Neuronal stem cell (in vitro differentiated cells): ENCODE data around the gene TULP4.

Experiments
- DNase-seq: peaks from one replicate; pipeline ENCODE4 v3.0.0-alpha.2; 2013; ENCODE audit warnings: low spot score
- H2AFZ ChIP-seq: one replicate; pipeline ENCODE4 v1.6.1; 2013; ENCODE audit warnings: mild to moderate bottlenecking, low read length, inconsistent platforms
- H2AK5ac ChIP-seq: 2 replicates; pipeline ENCODE4 v1.6.1; 2013; ENCODE audit warnings: low read depth, mild to moderate bottlenecking, inconsistent platforms, low read length, moderate library complexity, mixed read lengths
- H2BK120ac ChIP-seq: 2 replicates; pipeline ENCODE4 v1.6.1; 2013; ENCODE audit warnings: low read depth, mild to moderate bottlenecking, inconsistent platforms, low read length, moderate library complexity, mixed read lengths
- H2BK12ac ChIP-seq: one replicate; pipeline ENCODE4 v1.6.1; 2013; ENCODE audit warnings: low read length, inconsistent platforms
- H2BK15ac ChIP-seq: 2 replicates; pipeline ENCODE4 v1.6.1; 2013; ENCODE audit warnings: mild to moderate bottlenecking, low read length, inconsistent platforms, mixed read lengths
- H2BK5ac ChIP-seq: one replicate; pipeline ENCODE4 v1.6.1; 2013; ENCODE audit warnings: inconsistent platforms, mild to moderate bottlenecking, low read length, moderate library complexity
- H3K14ac ChIP-seq: one replicate; pipeline ENCODE4 v1.6.1; 2013; ENCODE audit warnings: low read length, inconsistent platforms
- H3K18ac ChIP-seq: 2 replicates; pipeline ENCODE4 v1.6.1; 2013; ENCODE audit warnings: low read length, inconsistent platforms
- H3K23ac ChIP-seq: 2 replicates; pipeline ENCODE4 v1.6.1; 2013; ENCODE audit warnings: low read depth, mild to moderate bottlenecking, mixed read lengths, low read length, inconsistent platforms; ENCODE audit not compliant: poor library complexity
- H3K27ac ChIP-seq: replicated peaks from 3 replicates; pipeline ENCODE4 v1.5.1; 2013; ENCODE audit warnings: low read length, inconsistent platforms
- H3K27me3 ChIP-seq, 3 experiments: 2 replicates each; pipeline ENCODE4 v1.6.1; 2013; ENCODE audit warnings: low read length in 3 of 3, mild to moderate bottlenecking in 2 of 3, inconsistent platforms in 1 of 3, low read depth in 1 of 3, mixed read lengths in 1 of 3, moderate library complexity in 1 of 3; ENCODE audit not compliant: control insufficient read depth in 3 of 3, insufficient read depth in 3 of 3
- H3K36me3 ChIP-seq, 2 donors: replicated peaks in 1 of 2; 2 replicates each; pipeline ENCODE4 v1.6.1; 2013; ENCODE audit warnings: low read length in 2 of 2; ENCODE audit not compliant: control insufficient read depth in 2 of 2, insufficient read depth in 2 of 2
- H3K4ac ChIP-seq: 2 replicates; pipeline ENCODE4 v1.6.1; 2013; ENCODE audit warnings: inconsistent platforms, mild to moderate bottlenecking, low read length, moderate library complexity
- H3K4me1 ChIP-seq, 2 donors: 1 replicate in 1 of 2; 2 replicates in 1 of 2; pipeline ENCODE4 v1.6.1; 2013; ENCODE audit warnings: low read length in 2 of 2, low read depth in 1 of 2; ENCODE audit not compliant: control insufficient read depth in 2 of 2, insufficient read depth in 1 of 2
- H3K4me2 ChIP-seq: one replicate; pipeline ENCODE4 v1.6.1; 2013; ENCODE audit warnings: mild to moderate bottlenecking, low read length, inconsistent platforms; ENCODE audit not compliant: insufficient read depth, poor library complexity, severe bottlenecking
- H3K4me3 ChIP-seq, 2 donors: 2 replicates each; pipeline ENCODE4 v1.5.1; 2013; ENCODE audit warnings: low read length in 2 of 2, mild to moderate bottlenecking in 2 of 2, inconsistent platforms in 1 of 2, moderate library complexity in 1 of 2
- H3K79me1 ChIP-seq: one replicate; pipeline ENCODE4 v1.6.1; 2013; ENCODE audit warnings: low read depth, mild to moderate bottlenecking, inconsistent platforms, low read length, moderate library complexity
- H3K9ac ChIP-seq: one replicate; pipeline ENCODE4 v1.6.1; 2013; ENCODE audit warnings: mild to moderate bottlenecking, low read depth, low read length, inconsistent platforms; ENCODE audit not compliant: poor library complexity
- H3K9me3 ChIP-seq, 2 donors: replicated peaks in 1 of 2; 2 replicates each; pipeline versions ENCODE3 to v1.6.1; 2013; ENCODE audit warnings: low read length in 2 of 2, mild to moderate bottlenecking in 2 of 2, inconsistent platforms in 1 of 2, low read depth in 1 of 2, mixed read lengths in 1 of 2, moderate library complexity in 1 of 2; ENCODE audit not compliant: control insufficient read depth in 2 of 2, insufficient read depth in 1 of 2
- H4K8ac ChIP-seq: one replicate; pipeline ENCODE4 v1.6.1; 2013; ENCODE audit warnings: low read depth, mild to moderate bottlenecking, inconsistent platforms, low read length, moderate library complexity
- H4K91ac ChIP-seq: one replicate; pipeline ENCODE4 v1.6.1; 2013; ENCODE audit warnings: low read length, low read depth, mild to moderate bottlenecking, inconsistent platforms; ENCODE audit not compliant: poor library complexity
- WGBS, 2 donors: extraction: QIAGEN DNeasy Blood & Tissue Kit; methylation state at CpG; one replicate each; pipeline ENCODE4 v1.1.7; 2013; ENCODE audit warnings: missing lambda C conversion rate in 2 of 2, mixed read lengths in 1 of 2; ENCODE audit not compliant: insufficient read length in 2 of 2, insufficient replicate concordance in 1 of 2; ENCODE audit errors: extremely low coverage in 2 of 2; 5-methylcytosine and 5-hydroxymethylcytosine counted together

The TULP4 gene

GRCh38 chr6:158509465-158509864, 197.2 kb downstream of the TULP4 start:
- peaks cover 0 to 2% of the 10 kb centered on the region in 2 donors for H3K4me1 ChIP-seq

GRCh38 chr6:158512809-158513208, 200.5 kb downstream of the TULP4 start:
- no peak overlapping the region for H3K23ac ChIP-seq
- H3K36me3 ChIP-seq: peaks cover 0 to 20% of the 10 kb centered on the region in 2 donors

More at GRCh38 chr6:158509465-158509864, 197.2 kb downstream of the TULP4 start:
- Histone ChIP-seq H2AFZ (no peak overlapping the region), H3K9ac (no peak overlapping the region), H2BK12ac (no peak overlapping the region), H3K36me3 (peaks cover 5 to 50% of the 10 kb centered on the region in 2 donors), H2BK15ac (no peak overlapping the region), H3K79me1 (no peaks in the 10 kb centered on the region), H3K14ac (no peak overlapping the region), H2AK5ac (no peak overlapping the region), H3K18ac (no peak overlapping the region), H3K4me2 (no peak overlapping the region), H4K8ac (no peak overlapping the region), H3K27ac (no peak overlapping the region), H3K27me3 (no peaks in the 10 kb centered on the region), H4K91ac (no peak overlapping the region), H3K23ac (no peak overlapping the region), H3K4ac (no peak overlapping the region), H2BK120ac (no peak overlapping the region), H2BK5ac (no peak overlapping the region), H3K9me3 (no peaks in the 10 kb centered on the region), H3K4me3 (no peak overlapping the region)
- DNase-seq: no peak
- WGBS, 2 donors: no CpG with 5 or more reads among the region's 11 CpGs

GRCh38 chr6:158514176-158514575, 201.9 kb downstream of the TULP4 start:
- Histone ChIP-seq H4K8ac (no peak overlapping the region), H3K79me1 (no peaks in the 10 kb centered on the region), H2BK5ac (no peak overlapping the region), H3K18ac (no peak overlapping the region), H2BK120ac (no peak overlapping the region), H3K4me2 (no peak overlapping the region), H3K9ac (no peak overlapping the region), H3K27ac (no peak overlapping the region), H3K9me3 (no peaks in the 10 kb centered on the region), H3K4me3 (no peak overlapping the region), H3K14ac (no peak overlapping the region), H3K27me3 (no peaks in the 10 kb centered on the region), H3K23ac (no peak overlapping the region), H2BK12ac (no peak overlapping the region), H2AFZ (no peak overlapping the region), H2BK15ac (no peak overlapping the region), H2AK5ac (no peak overlapping the region), H3K4ac (no peak overlapping the region), H3K36me3 (peaks cover 0 to 19% of the 10 kb centered on the region in 2 donors), H4K91ac (no peak overlapping the region), H3K4me1 (peaks cover 3 to 14% of the 10 kb centered on the region in 2 donors)
- no CpG with 5 or more reads among the region's 4 CpGs for WGBS, 2 donors
- DNase-seq: no peak

More at GRCh38 chr6:158512809-158513208, 200.5 kb downstream of the TULP4 start:
- Histone ChIP-seq H3K27ac (no peak overlapping the region), H4K91ac (no peak overlapping the region), H2AK5ac (no peak overlapping the region), H3K4me3 (no peak overlapping the region), H2BK120ac (no peak overlapping the region), H3K4me1 (peaks cover 0 to 4% of the 10 kb centered on the region in 2 donors), H2BK12ac (no peak overlapping the region), H3K9me3 (no peaks in the 10 kb centered on the region), H3K27me3 (no peaks in the 10 kb centered on the region), H2BK5ac (no peak overlapping the region), H3K9ac (no peak overlapping the region), H4K8ac (no peak overlapping the region), H3K14ac (no peak overlapping the region), H2AFZ (no peak overlapping the region), H3K4me2 (no peak overlapping the region), H3K18ac (no peak overlapping the region), H3K79me1 (no peaks in the 10 kb centered on the region), H3K4ac (no peak overlapping the region), H2BK15ac (no peak overlapping the region)
- DNase-seq: no peak
- no CpG with 5 or more reads among the region's 4 CpGs for WGBS, 2 donors

GRCh38 chr6:158514991-158515390, 202.7 kb downstream of the TULP4 start:
- Histone ChIP-seq H3K18ac (no peak overlapping the region), H4K8ac (no peak overlapping the region), H3K4me3 (no peak overlapping the region), H2AFZ (no peak overlapping the region), H2BK12ac (no peak overlapping the region), H3K4ac (no peak overlapping the region), H3K9me3 (no peaks in the 10 kb centered on the region), H3K36me3 (peaks cover 0 to 18% of the 10 kb centered on the region in 2 donors), H3K4me2 (no peak overlapping the region), H2AK5ac (no peak overlapping the region), H3K14ac (no peak overlapping the region), H3K27ac (no peak overlapping the region), H2BK15ac (no peak overlapping the region), H3K27me3 (no peaks in the 10 kb centered on the region), H2BK120ac (no peak overlapping the region), H2BK5ac (no peak overlapping the region), H3K23ac (no peak overlapping the region), H4K91ac (no peak overlapping the region), H3K4me1 (peaks cover 3 to 14% of the 10 kb centered on the region in 2 donors), H3K79me1 (no peaks in the 10 kb centered on the region), H3K9ac (no peak overlapping the region)
- no CpG with 5 or more reads among the region's 8 CpGs for WGBS, 2 donors
- no peak for DNase-seq
